CD4-positive, alpha-beta memory T cell (primary cell): ENCODE data around the gene GNAO1. TPM values are rescaled to one million over a fixed set of nuclear protein-coding genes. Genes with fewer than 3 reads are reported as not detected.

Source experiments
- CTCF ChIA-PET: fragments of 350-600 bp; sonication (Branson Sonifier 250); formaldehyde crosslinking; loops from one replicate; lab custom pipeline; 2021; ENCODE audit warnings: inconsistent platforms; ENCODE audit not compliant: partially characterized antibody; lab: Charles Lee
- POLR2A ChIA-PET: fragments of 350-600 bp; sonication (Branson Sonifier 250); formaldehyde crosslinking; loops from one replicate; lab custom pipeline; 2021; ENCODE audit not compliant: partially characterized antibody; lab: Charles Lee
- DNase-seq, 5 donors: peaks; one replicate each; pipeline versions ENCODE4 v3.0.0 to v3.0.0-alpha.2; 2020 to 2022; ENCODE audit warnings: mixed read lengths in 1 of 5
- H3K27ac ChIP-seq: one replicate; pipeline ENCODE4 v1.7.0; 2013; ENCODE audit warnings: low read depth, low read length
- H3K27me3 ChIP-seq: 2 replicates; pipeline ENCODE4 v1.7.0; 2013; ENCODE audit warnings: mild to moderate bottlenecking, low read length, moderate library complexity; ENCODE audit not compliant: insufficient read depth
- H3K36me3 ChIP-seq: 2 replicates; pipeline ENCODE4 v1.7.0; 2013; ENCODE audit warnings: mild to moderate bottlenecking, low read length, moderate library complexity; ENCODE audit not compliant: insufficient read depth
- H3K4me1 ChIP-seq: 2 replicates; pipeline ENCODE4 v1.7.0; 2013; ENCODE audit warnings: mild to moderate bottlenecking, low read length, moderate library complexity; ENCODE audit not compliant: insufficient read depth
- H3K4me3 ChIP-seq, 2 donors: one replicate each; pipeline ENCODE4 v1.7.0; 2013; ENCODE audit warnings: low read length in 2 of 2, mild to moderate bottlenecking in 1 of 2
- H3K9me3 ChIP-seq, 2 donors: one replicate each; pipeline ENCODE4 v1.7.0; 2013; ENCODE audit warnings: low read length in 2 of 2, control low read depth in 1 of 2; ENCODE audit not compliant: control insufficient read depth in 1 of 2
- H3K27ac Mint-ChIP-seq, 7 donors: one replicate each; pipeline ENCODE4 v1.8.0; 2020 to 2021; ENCODE audit warnings: mixed read lengths in 7 of 7, mild to moderate bottlenecking in 6 of 7, inconsistent platforms in 3 of 7, moderate library complexity in 3 of 7
- H3K27me3 Mint-ChIP-seq, 2 donors: one replicate each; pipeline ENCODE4 v1.8.0; 2020 to 2021; ENCODE audit warnings: mixed read lengths in 2 of 2
- H3K36me3 Mint-ChIP-seq, 2 donors: one replicate each; pipeline ENCODE4 v1.8.0; 2020 to 2021; ENCODE audit warnings: mixed read lengths in 2 of 2, inconsistent platforms in 1 of 2, mild to moderate bottlenecking in 1 of 2
- H3K4me1 Mint-ChIP-seq, 4 donors: one replicate each; pipeline ENCODE4 v1.8.0; 2020 to 2021; ENCODE audit warnings: mixed read lengths in 4 of 4, mild to moderate bottlenecking in 1 of 4
- H3K4me3 Mint-ChIP-seq, 8 donors: one replicate each; pipeline ENCODE4 v1.8.0; 2020 to 2021; ENCODE audit warnings: mixed read lengths in 8 of 8, mild to moderate bottlenecking in 7 of 8, moderate library complexity in 6 of 8, inconsistent platforms in 3 of 8
- H3K9me3 Mint-ChIP-seq, 8 donors: one replicate each; pipeline ENCODE4 v1.8.0; 2020 to 2021; ENCODE audit warnings: mixed read lengths in 8 of 8, mild to moderate bottlenecking in 5 of 8, inconsistent platforms in 3 of 8, moderate library complexity in 1 of 8
- intact Hi-C: fragments of 100-400 bp; cut with micrococcal nuclease; formaldehyde crosslinking; loops from one replicate; pipeline ENCODE4 v1.15.1; 2023
- polyA plus RNA-seq, 2 donors: library from polyadenylated mRNA; unstranded; fragments of 300-500 nt; fragmentation: Illumina TruSeq; gene quantifications; one replicate each; pipeline ENCODE4 v1.2.3, GENCODE V29; 2021
- total RNA-seq, 2 experiments: library from RNA; stranded (reverse); gene quantifications; one replicate each; pipeline ENCODE4 v1.2.3, GENCODE V29; 2021

Gene GNAO1
- total and polyA plus RNA-seq, 4 experiments from 2014 or later = 1.5 to 10.8 (median 10.5) TPM; not detected in 1

DNA sequence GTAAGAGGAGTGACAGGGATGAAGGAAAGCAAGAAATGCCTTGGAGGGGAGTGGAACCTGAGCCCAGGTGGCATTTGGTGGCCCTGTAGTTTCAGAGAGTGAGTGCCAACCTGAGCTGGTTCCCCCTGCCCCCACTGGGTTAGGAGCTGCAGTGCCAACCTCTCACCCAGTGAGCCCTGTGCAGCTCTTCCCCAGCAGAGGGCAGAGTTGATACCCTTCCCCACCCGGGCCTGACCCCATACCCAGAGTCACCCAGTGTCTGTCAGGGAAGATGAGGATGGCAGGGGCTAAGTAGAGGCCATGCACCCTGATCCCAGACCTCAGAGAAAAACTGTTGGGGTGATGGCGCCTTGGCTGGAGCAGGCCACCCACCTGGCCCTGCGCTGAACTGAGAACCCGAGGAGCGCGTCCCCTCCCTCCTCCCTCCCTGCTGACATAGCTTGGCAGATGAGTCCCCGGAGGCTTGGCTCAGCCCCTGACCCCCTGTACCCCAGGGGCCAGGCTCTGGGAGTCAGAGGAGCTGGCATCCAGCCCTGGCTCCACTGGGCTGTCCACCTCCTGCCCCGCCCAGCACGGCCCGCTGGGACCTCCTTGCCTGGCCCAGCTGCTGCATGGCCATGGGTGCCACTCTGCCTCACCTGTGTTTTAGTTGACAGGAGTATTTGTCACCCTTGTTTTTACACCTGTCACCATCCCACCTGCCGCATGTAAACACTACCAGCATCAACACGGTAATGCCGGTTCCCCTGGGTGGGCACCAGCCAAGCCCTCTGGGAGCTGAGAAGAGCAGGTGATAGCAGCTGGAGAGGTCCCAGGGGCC, 120.1 kb downstream of the GNAO1 start:
- Mint-ChIP-seq H3K27ac (no peak overlapping the region), H3K4me1 (peaks cover 0 to 1% (median 0%) of the 10 kb centered on the region in 4 donors), H3K4me3 (no peak overlapping the region), H3K27me3 (no peaks in the 10 kb centered on the region), H3K36me3 (no peaks in the 10 kb centered on the region), H3K9me3 (peaks cover 0 to 2% (median 0%) of the 10 kb centered on the region in 8 donors)
- no peak for DNase-seq
- Histone ChIP-seq H3K27ac (no peak overlapping the region), H3K4me1 (no peaks in the 10 kb centered on the region), H3K4me3 (no peak overlapping the region), H3K9me3 (no peaks in the 10 kb centered on the region), H3K36me3 (no peaks in the 10 kb centered on the region), H3K27me3 (no peaks in the 10 kb centered on the region)
- intact Hi-C loops = no loop called here
- CTCF ChIA-PET = interaction anchor here (2.1 to 13.2 kb wide), 3 partner anchors 10 to 366 kb away, joined by 4 to 222 read pairs (median 7); no protein-coding TSS in a partner anchor
- POLR2A ChIA-PET = no interaction called here

- Mint-ChIP-seq H3K9me3 (peaks cover 0 to 2% (median 0%) of the 10 kb centered on the region in 8 donors), H3K4me1 (peaks cover 0 to 1% (median 0%) of the 10 kb centered on the region in 4 donors), H3K4me3 (no peak overlapping the region), H3K27ac (no peak overlapping the region), H3K36me3 (no peaks in the 10 kb centered on the region), H3K27me3 (no peaks in the 10 kb centered on the region)
- H3K4me3 ChIP-seq = no peak overlapping the region
- CTCF ChIA-PET = interaction anchor here (2.3 to 13.2 kb wide), 2 partner anchors 48 to 367 kb away, joined by 7 to 222 read pairs; no protein-coding TSS in a partner anchor
- H3K36me3 ChIP-seq = no peaks in the 10 kb centered on the region
- H3K27ac ChIP-seq = no peak overlapping the region
- no peak for DNase-seq
- H3K9me3 ChIP-seq = no peaks in the 10 kb centered on the region
- H3K27me3 ChIP-seq = no peaks in the 10 kb centered on the region
- POLR2A ChIA-PET = no interaction called here
- H3K4me1 ChIP-seq = no peaks in the 10 kb centered on the region
- intact Hi-C loops = no loop called here
Observed at GRCh38 chr16:56312028-56312300, 120.7 kb downstream of the GNAO1 start.

GRCh38 chr16:56312556-56312955, 121.3 kb downstream of the GNAO1 start:
- peak overlapping the region in 2 of 7 donors; percentile 8 to 81 for H3K27ac Mint-ChIP-seq
- peaks cover 0 to 2% (median 0%) of the 10 kb centered on the region in 8 donors for H3K9me3 Mint-ChIP-seq
- no peak overlapping the region for H3K4me3 Mint-ChIP-seq
- H3K4me1 ChIP-seq = no peaks in the 10 kb centered on the region
- no peak overlapping the region for H3K4me3 ChIP-seq
- no peaks in the 10 kb centered on the region for H3K36me3 ChIP-seq
- ChIA-PET POLR2A (no interaction called here), CTCF (interaction anchor here (13.2 kb wide), 1 partner anchor 367 kb away, joined by 222 read pairs; no protein-coding TSS in a partner anchor)
- intact Hi-C loops = no loop called here
- H3K27me3 ChIP-seq = no peaks in the 10 kb centered on the region
- H3K9me3 ChIP-seq = no peaks in the 10 kb centered on the region
- no peak overlapping the region for H3K27ac ChIP-seq
- no peaks in the 10 kb centered on the region for H3K27me3 Mint-ChIP-seq
- no peak for DNase-seq
- H3K4me1 Mint-ChIP-seq = peaks cover 0 to 4% (median 3%) of the 10 kb centered on the region in 4 donors
- H3K36me3 Mint-ChIP-seq = no peaks in the 10 kb centered on the region

DNA sequence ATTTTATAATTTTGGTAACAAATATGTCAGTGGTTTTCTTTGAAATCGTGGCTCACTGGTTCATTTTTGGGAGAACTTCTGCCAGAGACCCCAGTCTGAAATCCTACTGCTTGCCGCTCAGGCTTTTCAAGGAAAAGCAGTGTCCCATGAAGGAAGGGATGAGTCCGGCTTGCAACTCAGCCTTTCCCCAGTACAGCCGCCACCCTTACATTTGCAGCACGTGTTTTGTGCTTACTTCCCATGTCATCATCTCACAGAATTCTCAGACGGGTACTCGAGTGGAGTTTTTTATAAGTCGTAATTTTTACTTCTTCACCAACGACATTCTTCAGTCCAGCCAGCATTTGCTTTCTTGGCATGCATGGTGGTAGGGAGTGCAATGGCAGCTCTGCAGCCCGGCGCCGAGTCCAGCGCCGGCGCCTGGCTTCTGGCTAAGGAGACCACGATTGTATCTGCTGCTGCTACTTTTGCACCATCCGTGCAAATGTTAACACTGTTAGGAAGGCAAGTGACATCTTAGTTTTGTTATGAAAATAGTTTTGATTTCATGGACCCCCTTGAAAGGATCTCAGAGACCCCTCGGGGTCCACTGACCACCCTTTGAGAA, 123.1 kb downstream of the GNAO1 start:
- H3K4me1 Mint-ChIP-seq = peaks cover 0 to 9% (median 8%) of the 10 kb centered on the region in 4 donors
- ChIA-PET CTCF (interaction anchor here (1.5 to 13.2 kb wide), 2 partner anchors 111 to 369 kb away, joined by 7 to 222 read pairs; no protein-coding TSS in a partner anchor), POLR2A (interaction anchor here (0.9 kb wide), 1 partner anchor 123 kb away, joined by 4 read pairs; the partner anchor contains the start of gene GNAO1)
- no peaks in the 10 kb centered on the region for H3K27me3 Mint-ChIP-seq
- peaks cover 0 to 2% (median 0%) of the 10 kb centered on the region in 8 donors for H3K9me3 Mint-ChIP-seq
- H3K27me3 ChIP-seq = no peaks in the 10 kb centered on the region
- intact Hi-C loops = no loop called here
- no peak overlapping the region for H3K4me3 ChIP-seq
- no peaks in the 10 kb centered on the region for H3K9me3 ChIP-seq
- peak overlapping the region in 1 of 7 donors; percentile 3 for H3K27ac Mint-ChIP-seq
- no peaks in the 10 kb centered on the region for H3K36me3 Mint-ChIP-seq
- peaks cover 6% of the 10 kb centered on the region for H3K4me1 ChIP-seq
- no peaks in the 10 kb centered on the region for H3K36me3 ChIP-seq
- no peak for DNase-seq
- H3K27ac ChIP-seq = no peak overlapping the region
- H3K4me3 Mint-ChIP-seq = no peak overlapping the region

GRCh38 chr16:56315955-56316354, 124.7 kb downstream of the GNAO1 start:
- intact Hi-C loops = loop anchor here (1.0 kb wide), 1 partner anchor 55 kb away; no protein-coding TSS in a partner anchor
- Histone ChIP-seq H3K27ac (no peak overlapping the region), H3K27me3 (no peaks in the 10 kb centered on the region), H3K4me3 (no peak overlapping the region), H3K9me3 (no peaks in the 10 kb centered on the region), H3K36me3 (no peaks in the 10 kb centered on the region), H3K4me1 (peaks cover 6% of the 10 kb centered on the region)
- POLR2A ChIA-PET = no interaction called here
- Mint-ChIP-seq H3K27ac (peak overlapping the region in 1 of 7 donors; percentile 76), H3K4me3 (no peak overlapping the region), H3K4me1 (peaks cover 0 to 9% (median 8%) of the 10 kb centered on the region in 4 donors), H3K27me3 (no peaks in the 10 kb centered on the region), H3K9me3 (no peaks in the 10 kb centered on the region), H3K36me3 (no peaks in the 10 kb centered on the region)
- DNase-seq = no peak
- CTCF ChIA-PET = interaction anchor here (1.1 to 13.2 kb wide), 3 partner anchors 36 to 371 kb away, joined by 3 to 222 read pairs (median 7); no protein-coding TSS in a partner anchor

GRCh38 chr16:56316545-56316944, 125.3 kb downstream of the GNAO1 start:
- intact Hi-C loops = no loop called here

More at GRCh38 chr16:56316545-56316944, 125.3 kb downstream of the GNAO1 start:
- Histone ChIP-seq H3K4me1 (peaks cover 6% of the 10 kb centered on the region), H3K4me3 (no peak overlapping the region), H3K9me3 (no peaks in the 10 kb centered on the region), H3K27me3 (no peaks in the 10 kb centered on the region), H3K36me3 (no peaks in the 10 kb centered on the region), H3K27ac (no peak overlapping the region)
- peaks cover 0 to 10% (median 8%) of the 10 kb centered on the region in 4 donors for H3K4me1 Mint-ChIP-seq
- H3K36me3 Mint-ChIP-seq = no peaks in the 10 kb centered on the region
- no peak for DNase-seq
- CTCF ChIA-PET = interaction anchor here (1.1 to 13.2 kb wide), 3 partner anchors 37 to 371 kb away, joined by 3 to 222 read pairs (median 13); no protein-coding TSS in a partner anchor
- POLR2A ChIA-PET = interaction anchor here (1.2 kb wide), 1 partner anchor 53 kb away, joined by 3 read pairs; no protein-coding TSS in a partner anchor
- no peaks in the 10 kb centered on the region for H3K27me3 Mint-ChIP-seq
- H3K27ac Mint-ChIP-seq = no peak overlapping the region
- H3K9me3 Mint-ChIP-seq = no peaks in the 10 kb centered on the region
- H3K4me3 Mint-ChIP-seq = no peak overlapping the region
